Ovary (tissue), 9 donors: ENCODE data around the gene CCDC154. TPM values are rescaled to one million over a fixed set of nuclear protein-coding genes. Genes with fewer than 3 reads are reported as not detected.

Experiments used
- DNase-seq, 5 donors: peaks; one replicate each; pipeline ENCODE4 v3.0.0-alpha.2; 2019 to 2020
- H3K27ac ChIP-seq, 2 donors: fragments of 200-600 bp; one replicate each; pipeline versions ENCODE4 v1.5.1 to v1.8.0; 2019 to 2022
- H3K27me3 ChIP-seq: fragments of 200-600 bp; one replicate; pipeline ENCODE4 v1.8.0; 2022
- H3K36me3 ChIP-seq: fragments of 200-600 bp; sonication (generic); one replicate; pipeline ENCODE4 v1.5.1; 2019
- H3K4me1 ChIP-seq: one replicate; pipeline ENCODE4 v1.8.1; 2013; ENCODE audit warnings: mild to moderate bottlenecking, moderate library complexity; ENCODE audit not compliant: insufficient read depth
- H3K4me3 ChIP-seq: fragments of 200-600 bp; sonication (generic); one replicate; pipeline ENCODE4 v1.5.1; 2017
- H3K9me3 ChIP-seq, 2 donors: fragments of 200-600 bp in 1 of 2; sonication (generic) in 1 of 2; one replicate each; pipeline versions ENCODE4 v1.5.1 to v1.8.1; 2013 to 2019; ENCODE audit warnings: mild to moderate bottlenecking in 1 of 2, moderate library complexity in 1 of 2
- CTCF ChIP-seq, 3 donors: fragments of 450-650 bp in 2 of 3; fragments of 200-600 bp in 1 of 3; IDR thresholded peaks; one replicate each; pipeline versions ENCODE4 v1.5.1 to v1.8.0; 2016 to 2022; ENCODE audit warnings: antibody characterized with exemption in 3 of 3, mild to moderate bottlenecking in 1 of 3
- EP300 ChIP-seq: sonication (generic); formaldehyde crosslinking; IDR thresholded peaks from one replicate; pipeline ENCODE4 v1.6.1; 2017; ENCODE audit warnings: antibody characterized with exemption
- POLR2A ChIP-seq: fragments of 450-650 bp; IDR thresholded peaks from one replicate; pipeline ENCODE4 v1.6.1; 2017; ENCODE audit warnings: antibody characterized with exemption, mild to moderate bottlenecking, moderate library complexity
- WGBS, 3 donors: extraction: QIAGEN DNeasy Blood & Tissue Kit in 1 of 3; methylation state at CpG; one replicate each; pipeline versions ENCODE4 v1.1.5 to v1.1.7; 2013 to 2017; 5-methylcytosine and 5-hydroxymethylcytosine counted together
- intact Hi-C, 4 donors: fragments of 100-400 bp; cut with DNase I; formaldehyde crosslinking; loops; one replicate each; pipeline versions ENCODE4 v1.11.0 to v1.15.1; 2022 to 2023
- polyA plus RNA-seq, 2 donors: library from polyadenylated mRNA; stranded (reverse); fragments of 200-250 nt in 1 of 2; fragments of 350-450 nt in 1 of 2; fragmentation: Illumina TruSeq in 1 of 2; extraction: RNeasy Lipid Tissue Mini Kit (QIAGEN cat#74804) in 1 of 2; gene quantifications; one replicate each; pipeline ENCODE4 v1.2.3, GENCODE V29; 2013 to 2014
- total RNA-seq, 7 donors: library from RNA; depleted of rRNA in 2 of 7; stranded (reverse); fragments of >200 nt in 2 of 7; fragmentation: NEBNext Ultra II Directional in 3 of 7; extraction: Animal tissue kit (Norgen Biotek cat#: 25700) in 3 of 7; gene quantifications; one replicate each; pipeline versions ENCODE4 v1.1.0 to v1.2.4, GENCODE V29; 2016 to 2023
- donor health status: DM: no; HTN: no; CAD: no; lungs with moderate emphysema.
- donor health status: DM: no; HTN: no; CAD: no.
- donor health status: Bipolar disorder and iron deficiency.
- donor health status: DM: yes; HTN: yes; CAD: no.
- donor health status: DM: no; HTN: no; CAD: no.
- donor health status: DM: yes; HTN: yes; CAD: no.

Gene CCDC154
- total and polyA plus RNA-seq, 9 donors: 1.1 to 3.5 (median 1.7) TPM; not detected in 1

GRCh38 chr16:1447965-1448364, 3.6 kb upstream of the CCDC154 start:
- H3K4me1 ChIP-seq: peaks cover 3% of the 10 kb centered on the region
- no peaks in the 10 kb centered on the region for H3K27me3 ChIP-seq
- no peak overlapping the region for H3K27ac ChIP-seq
- intact Hi-C loops: no loop called here
- whole genome bisulfite sequencing, 3 donors: 87 to 91% (median 89%) methylated on average over 11 of the region's 11 CpGs
- no peak for DNase-seq
- TF ChIP-seq POLR2A (no peak), EP300 (no peak), CTCF (IDR thresholded peaks at IDR 0.05) (no peak)
- no peak overlapping the region for H3K4me3 ChIP-seq
- no peaks in the 10 kb centered on the region for H3K36me3 ChIP-seq
- no peaks in the 10 kb centered on the region for H3K9me3 ChIP-seq

- Histone ChIP-seq H3K4me1 (peaks cover 3% of the 10 kb centered on the region), H3K9me3 (no peaks in the 10 kb centered on the region), H3K27ac (no peak overlapping the region), H3K4me3 (no peak overlapping the region), H3K36me3 (no peaks in the 10 kb centered on the region), H3K27me3 (no peaks in the 10 kb centered on the region)
- intact Hi-C loops: no loop called here
- TF ChIP-seq POLR2A (no peak), CTCF (IDR thresholded peaks at IDR 0.05) (no peak), EP300 (no peak)
- 84 to 89% (median 88%) methylated on average over 37 to 41 of the region's 41 CpGs for WGBS, 3 donors
- no peak for DNase-seq
Measured at GRCh38 chr16:1446296-1447080, 2.1 kb upstream of the CCDC154 start.

- H3K4me3 ChIP-seq: no peak overlapping the region
- TF ChIP-seq EP300 (no peak), POLR2A (no peak), CTCF (IDR thresholded peaks at IDR 0.05) (no peak)
- intact Hi-C loops: no loop called here
- peaks cover 3% of the 10 kb centered on the region for H3K4me1 ChIP-seq
- no peak for DNase-seq
- no peaks in the 10 kb centered on the region for H3K36me3 ChIP-seq
- no peaks in the 10 kb centered on the region for H3K9me3 ChIP-seq
- no peak overlapping the region for H3K27ac ChIP-seq
- H3K27me3 ChIP-seq: no peaks in the 10 kb centered on the region
- 84 to 94% (median 85%) methylated on average over 8 to 25 of the region's 25 CpGs for WGBS, 3 donors
Measured at GRCh38 chr16:1445518-1446203, 1.3 kb upstream of the CCDC154 start.

- no peak for TF ChIP-seq EP300
- TF ChIP-seq POLR2A: no peak
- TF ChIP-seq CTCF (IDR thresholded peaks at IDR 0.05): no peak
- intact Hi-C loops: no loop called here
- Histone ChIP-seq H3K27ac (no peak overlapping the region), H3K4me1 (peaks cover 3% of the 10 kb centered on the region), H3K4me3 (no peak overlapping the region), H3K27me3 (no peaks in the 10 kb centered on the region), H3K36me3 (no peaks in the 10 kb centered on the region), H3K9me3 (no peaks in the 10 kb centered on the region)
- DNase-seq: no peak
- WGBS, 3 donors: 85 to 88% (median 85%) methylated on average over 44 to 48 of the region's 48 CpGs
Measured at GRCh38 chr16:1444730-1445517, 568 bp upstream of the CCDC154 start.
